GM19035 (cell line): ENCODE results near the gene GTF2A1.
A peak's percentile ranks its signal among the peaks of the same experiment; 100 is the strongest.
"Not testable (repeated sequence)": the region's sequence is repeated elsewhere in the genome, so short reads cannot be mapped to it uniquely, and the experiment has no call there.

ENCODE experiments used
- ATAC-seq: cut with Tn5 transposase; IDR thresholded peaks from one replicate; pipeline ENCODE4 v1.9.1; 2021; ENCODE audit not compliant: unreplicated experiment

Gene GTF2A1

DNA sequence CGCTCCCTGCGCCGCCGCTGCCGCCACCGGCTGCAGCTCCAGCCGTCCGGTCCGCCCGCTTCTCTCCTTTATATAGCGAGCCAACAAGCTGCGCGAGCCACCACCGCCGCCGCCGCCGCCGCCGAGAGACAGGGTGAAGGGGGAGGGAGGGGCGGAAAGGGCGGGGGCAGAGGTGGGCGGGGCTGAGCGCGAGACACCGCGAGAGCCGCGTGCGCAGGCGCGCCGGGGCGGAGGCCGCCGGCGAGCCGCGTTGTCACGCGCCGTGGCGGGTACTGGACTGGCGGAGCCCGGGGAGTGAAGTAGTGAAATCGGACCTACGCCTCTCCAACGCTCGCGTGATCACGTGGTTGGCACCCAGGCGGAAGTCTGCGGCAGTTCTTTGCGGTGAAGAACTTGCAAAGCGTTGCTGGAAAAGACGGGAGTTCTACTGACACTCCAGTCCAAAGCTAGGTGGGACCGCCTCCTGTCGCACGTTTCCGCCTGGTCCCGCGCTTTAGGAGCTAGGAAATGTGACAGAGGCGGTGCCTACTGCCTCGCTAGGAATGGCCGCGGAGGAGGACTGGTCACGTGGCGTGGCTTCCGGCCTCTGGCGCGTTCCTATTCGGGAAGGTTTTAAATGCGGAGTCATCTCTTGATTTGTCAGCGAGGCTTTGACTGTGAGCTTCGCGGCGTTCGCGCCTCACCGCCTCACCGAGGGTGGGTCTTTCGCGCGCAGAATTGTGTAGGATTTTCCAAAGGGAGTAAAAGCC is at the start of gene GTF2A1:
Gene GTF2A1 (minus strand): TSS at position 130 of the 749 bp plus-strand sequence. CDS start 441 bp downstream, outside the sequence.
- peak; percentile 74 for ATAC-seq

- ATAC-seq = no peak
Measured at GRCh38 chr14:81269979-81270375, 49.2 kb upstream of the GTF2A1 start.

DNA sequence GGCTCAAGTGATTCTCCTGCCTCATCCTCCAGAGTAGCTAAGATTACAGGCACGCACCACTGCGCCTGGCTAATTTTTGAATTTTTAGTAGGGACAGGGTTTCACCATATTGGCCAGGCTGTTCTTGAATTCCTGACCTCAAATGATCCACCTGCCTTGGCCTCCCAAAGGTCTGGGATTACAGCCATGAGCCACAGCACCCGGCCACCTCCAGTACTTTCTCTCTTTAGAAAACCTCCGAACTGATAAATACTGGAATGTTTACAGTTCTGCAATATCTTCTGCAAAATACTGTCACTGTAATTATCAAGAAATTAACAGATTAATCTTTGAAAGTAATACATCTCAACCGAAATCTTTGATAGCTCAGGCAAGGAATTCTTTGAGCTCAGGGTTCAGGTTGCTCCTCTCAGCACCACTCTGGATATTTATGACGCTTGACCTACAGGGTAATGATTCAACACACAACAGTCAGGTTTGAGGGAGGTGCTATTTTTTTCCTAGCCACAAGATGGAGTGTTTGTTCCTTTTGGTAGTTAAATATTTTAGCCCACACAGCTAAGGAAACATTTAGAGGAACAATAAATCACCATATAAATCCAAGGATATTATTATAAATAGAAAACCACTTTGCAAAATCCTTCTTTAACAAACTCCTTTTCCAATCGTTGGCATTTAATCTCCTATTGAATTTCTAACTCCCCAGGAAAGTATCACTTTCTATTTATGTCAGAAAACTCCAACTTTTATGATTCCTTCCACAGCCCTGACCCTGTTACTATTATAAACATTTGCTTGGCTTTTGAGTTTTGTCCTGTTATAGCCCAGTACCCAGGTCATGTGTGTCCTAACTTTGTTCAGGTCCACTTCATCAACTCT is 48.6 kb upstream of the GTF2A1 start:
- ATAC-seq = peak; percentile 71

DNA sequence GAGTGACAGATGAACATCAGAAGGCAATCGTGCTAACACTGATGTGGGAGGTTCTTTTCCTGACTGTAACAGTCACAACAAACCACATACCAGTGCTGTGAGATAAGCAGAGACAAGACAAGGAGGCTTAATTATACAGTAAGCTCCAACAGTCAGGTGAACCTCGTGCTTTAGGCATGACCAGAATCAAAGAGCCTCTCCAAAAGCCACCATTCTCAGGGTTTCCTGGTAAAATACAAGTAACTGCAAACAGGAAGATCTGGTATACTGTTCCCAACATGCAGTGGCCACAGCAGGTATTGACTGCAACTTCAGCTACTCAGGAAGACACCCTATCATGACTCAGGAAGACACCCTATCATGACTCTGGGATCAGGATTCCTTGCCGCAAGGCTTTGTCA is 47.3 kb upstream of the GTF2A1 start:
- ATAC-seq = no peak

- ATAC-seq = no peak
Measured at GRCh38 chr14:81265636-81266169, 44.9 kb upstream of the GTF2A1 start.

DNA sequence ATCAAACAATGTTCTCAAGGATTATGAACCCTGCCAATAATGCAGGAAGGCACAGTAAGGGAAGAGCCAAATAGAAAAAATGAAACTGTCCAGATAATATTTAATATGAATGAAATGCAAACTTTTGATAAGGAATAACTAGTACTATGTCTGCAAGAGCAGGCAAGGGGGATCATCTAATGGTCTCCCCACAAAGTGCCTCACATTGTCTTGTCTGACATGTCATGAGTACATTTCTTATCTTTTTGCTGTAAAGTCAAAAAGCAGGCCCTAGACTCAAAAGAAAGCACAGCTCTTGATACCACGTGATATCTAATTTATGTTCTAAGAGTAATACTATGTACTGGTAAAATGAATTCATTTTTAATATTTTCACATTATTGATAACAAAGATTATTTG is 43.9 kb upstream of the GTF2A1 start:
- no peak for ATAC-seq

- ATAC-seq = no peak
Measured at GRCh38 chr14:81263777-81264410, 43.1 kb upstream of the GTF2A1 start.

- no peak for ATAC-seq
Measured at GRCh38 chr14:81261176-81261575, 40.4 kb upstream of the GTF2A1 start.

GRCh38 chr14:81260732-81261131 is 40.0 kb upstream of the GTF2A1 start:
- ATAC-seq = no peak

DNA sequence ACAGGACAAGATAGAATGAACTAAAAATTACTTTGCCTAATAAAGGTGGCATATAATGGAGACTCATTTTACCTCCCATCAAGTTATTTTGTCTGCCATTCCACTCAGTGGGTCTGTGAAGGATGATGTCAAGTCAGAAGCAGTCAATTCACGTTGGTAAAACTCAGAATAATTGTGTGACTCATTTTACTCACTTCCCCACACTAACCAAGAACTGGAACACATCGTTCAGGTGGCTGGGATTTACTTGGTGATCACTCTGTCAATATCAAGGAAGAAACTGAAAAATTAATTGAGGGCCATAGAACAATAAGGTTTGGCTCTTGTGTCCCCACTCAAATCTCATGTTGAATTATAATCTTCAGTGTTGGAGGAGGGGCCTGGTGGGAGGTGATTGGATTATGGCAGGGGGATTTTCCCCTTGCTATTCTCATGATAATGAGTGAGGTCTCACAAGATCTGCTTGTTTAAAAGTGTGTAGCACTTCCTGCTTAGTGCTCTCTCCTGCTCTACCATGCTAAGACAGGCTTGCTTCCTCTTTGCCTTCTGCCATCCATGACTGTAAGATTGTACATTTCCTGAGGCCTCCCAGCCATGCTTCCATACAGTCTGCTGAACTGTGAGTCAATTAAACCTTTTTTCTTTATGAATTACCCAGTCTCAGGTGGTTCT is 35.7 kb upstream of the GTF2A1 start:
- no peak for ATAC-seq

DNA sequence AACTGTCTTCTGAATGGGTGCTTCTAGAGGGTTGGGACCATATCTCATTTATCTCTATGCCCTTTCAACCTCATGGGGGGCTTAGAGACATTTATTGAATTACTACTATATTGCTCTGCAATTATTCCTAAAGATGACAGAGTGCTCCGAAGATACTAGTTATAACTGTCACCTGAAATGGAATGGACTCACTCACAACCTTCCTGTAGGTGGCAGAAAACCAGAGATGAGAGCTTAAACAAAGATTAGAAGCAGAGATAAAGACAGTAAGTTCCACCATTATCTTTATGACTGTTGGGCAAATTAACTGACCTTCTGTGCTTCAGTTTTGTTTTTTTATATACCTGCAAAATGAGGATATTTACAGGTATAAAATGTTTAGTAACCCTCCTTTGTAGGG is 31.5 kb upstream of the GTF2A1 start:
- no peak for ATAC-seq

- ATAC-seq = no peak
Measured at GRCh38 chr14:81247271-81247766, 26.6 kb upstream of the GTF2A1 start.

GRCh38 chr14:81246461-81247270 is 25.9 kb upstream of the GTF2A1 start:
- ATAC-seq = no peak

GRCh38 chr14:81245771-81246170 is 25.0 kb upstream of the GTF2A1 start:
- ATAC-seq = no peak

- not testable (repeated sequence) for ATAC-seq
Measured at GRCh38 chr14:81244431-81244830, 23.7 kb upstream of the GTF2A1 start.

- ATAC-seq = no peak
Measured at GRCh38 chr14:81243499-81243898, 22.7 kb upstream of the GTF2A1 start.

GRCh38 chr14:81236849-81237248 is 16.1 kb upstream of the GTF2A1 start:
- ATAC-seq = not testable (repeated sequence)

DNA sequence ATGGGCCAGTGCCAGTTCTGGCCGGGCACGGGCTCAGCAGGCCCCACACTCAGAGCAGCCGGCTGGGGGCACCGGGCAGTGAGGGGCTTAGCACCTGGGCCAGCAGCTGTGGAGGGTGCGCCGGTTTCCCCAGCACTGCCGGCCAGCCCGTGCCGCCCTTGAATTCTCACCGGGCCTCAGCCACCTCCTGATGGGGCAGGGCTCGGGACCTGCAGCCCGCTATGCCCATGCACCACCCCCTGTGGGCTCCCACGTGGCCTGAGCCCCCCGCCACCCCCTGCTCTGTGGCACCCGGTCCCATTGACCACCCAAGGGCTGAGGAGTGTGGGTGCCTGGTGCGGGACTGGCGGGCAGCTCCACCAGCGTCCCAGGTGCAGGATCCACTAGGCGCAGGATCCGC is 15.4 kb upstream of the GTF2A1 start:
- ATAC-seq = no peak

DNA sequence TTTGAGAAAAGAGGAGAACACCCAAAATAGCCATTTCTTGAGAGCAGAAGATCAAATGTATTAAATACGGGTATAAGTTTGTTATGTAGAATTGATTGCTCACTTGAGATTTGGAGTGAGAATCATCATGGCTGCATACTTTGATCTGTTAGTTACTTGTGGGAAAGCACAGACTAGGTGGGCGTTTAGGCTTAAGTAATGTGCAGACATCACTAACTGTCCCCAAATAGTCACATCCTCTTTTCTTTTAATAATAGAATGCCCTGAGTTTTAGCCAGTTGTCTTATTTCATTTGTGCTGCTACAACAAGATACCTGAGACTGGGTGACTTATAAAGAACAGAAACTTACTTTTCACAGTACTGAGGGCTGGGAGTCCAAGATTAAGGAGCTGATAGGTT is 14.3 kb upstream of the GTF2A1 start:
- ATAC-seq = peak; percentile 52

- no peak for ATAC-seq
Measured at GRCh38 chr14:81234278-81234677, 13.5 kb upstream of the GTF2A1 start.
